ENCODE data around the gene NPAS3.

NPAS3 gene

DNA sequence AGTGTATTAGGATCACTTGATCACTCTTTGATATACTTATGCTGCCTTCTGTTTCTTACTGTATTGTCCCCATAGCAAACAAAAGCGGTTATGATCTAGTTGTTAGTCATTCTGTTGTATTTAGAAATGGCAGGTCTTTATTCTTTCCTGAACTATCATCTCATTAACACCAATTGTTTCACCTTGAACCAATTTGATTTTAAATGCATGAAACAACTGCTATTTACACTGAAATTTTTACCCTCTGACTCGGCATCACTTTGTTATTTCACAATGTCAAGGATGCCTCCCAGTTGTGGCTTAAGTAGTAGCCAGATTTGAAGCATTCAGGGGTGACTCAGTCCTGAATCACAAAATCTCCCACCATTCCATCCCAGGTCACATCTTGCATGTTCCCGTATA lies 708.7 kb downstream of the NPAS3 start:
- no peak overlapping the region for H3K27ac ChIP-seq (ENCODE audit: extremely low read depth, low read depth, low read length)
- H3K4me3 ChIP-seq (ENCODE audit: low read depth, low read length): no peak overlapping the region
- H3K4me1 ChIP-seq (ENCODE audit: control insufficient read depth, insufficient read depth, low read length): peaks cover 6% of the 10 kb centered on the region
- no peaks in the 10 kb centered on the region for H3K9me3 ChIP-seq (ENCODE audit: control insufficient read depth, insufficient read depth, low read depth, low read length)
- TF ChIP-seq ZNF521 (tag by site-specific recombination; IDR thresholded peaks at IDR 0.05): no peak
- no peak for TF ChIP-seq ZNF837 (tag by site-specific recombination; IDR thresholded peaks at IDR 0.05)
- TF ChIP-seq ZNF596 (tag by site-specific recombination; IDR thresholded peaks at IDR 0.05): no peak
- no peak for TF ChIP-seq ZNF23 (tag by site-specific recombination; IDR thresholded peaks at IDR 0.05; ENCODE audit: borderline replicate concordance)
- no peak for TF ChIP-seq ZBTB20 (tag by site-specific recombination; IDR thresholded peaks at IDR 0.05)
- TF ChIP-seq ZNF350 (tag by site-specific recombination; IDR thresholded peaks at IDR 0.05): no peak
- TF ChIP-seq ZFP69B (tag by site-specific recombination; IDR thresholded peaks at IDR 0.05): no peak
- no peaks in the 10 kb centered on the region for H3K36me3 ChIP-seq (ENCODE audit: control insufficient read depth in 2 of 2, insufficient read depth in 1 of 2, low read length in 2 of 2)
- POLR2A ChIA-PET: no interaction called here
- CTCF ChIA-PET: interaction anchor here (0.5 kb wide), 1 partner anchor 17 kb away, joined by 4 read pairs; no protein-coding TSS in a partner anchor

DNA sequence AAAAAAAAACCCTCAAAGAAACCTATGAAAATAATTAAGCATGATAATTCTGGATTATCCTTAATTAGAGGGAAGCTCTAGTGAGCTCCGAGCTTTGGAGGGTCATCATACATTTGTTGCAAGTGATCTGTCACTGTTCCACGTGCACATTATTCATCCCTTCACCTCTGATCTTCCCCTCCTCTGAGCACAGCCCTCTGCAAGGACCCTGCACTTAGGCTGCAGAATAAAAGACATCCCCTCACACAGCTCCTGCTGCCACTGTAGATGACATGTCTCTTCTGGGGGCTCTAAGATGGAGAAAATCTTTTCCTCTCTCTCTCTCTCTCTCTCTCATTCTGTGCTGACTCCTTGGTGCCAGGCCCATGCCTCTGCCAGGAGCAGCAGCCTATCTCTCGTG lies 711.8 kb downstream of the NPAS3 start:
- Histone ChIP-seq H3K9me3 (ENCODE audit: control insufficient read depth, insufficient read depth, low read depth, low read length) (no peaks in the 10 kb centered on the region), H3K36me3 (ENCODE audit: control insufficient read depth in 2 of 2, insufficient read depth in 1 of 2, low read length in 2 of 2) (no peaks in the 10 kb centered on the region), H3K4me1 (ENCODE audit: control insufficient read depth, insufficient read depth, low read length) (no peaks in the 10 kb centered on the region; the same call in 1 of the 2 replicates), H3K4me3 (ENCODE audit: low read depth, low read length) (no peak overlapping the region), H3K27ac (ENCODE audit: extremely low read depth, low read depth, low read length) (no peak overlapping the region)
- CTCF ChIA-PET: interaction anchor here (0.6 kb wide), 1 partner anchor 143 kb away, joined by 3 read pairs; no protein-coding TSS in a partner anchor
- POLR2A ChIA-PET: no interaction called here
- TF ChIP-seq ZEB2 (tag by site-specific recombination; IDR thresholded peaks at IDR 0.05) (no peak), ZNF623 (tag by site-specific recombination; IDR thresholded peaks at IDR 0.05) (no peak), ZNF174 (tag by site-specific recombination; IDR thresholded peaks at IDR 0.05) (no peak), ZNF274 (IDR thresholded peaks at IDR 0.05; ENCODE audit: low read length) (no peak), ZNF274 (tag by site-specific recombination; IDR thresholded peaks at IDR 0.05; ENCODE audit: borderline replicate concordance) (no peak), ZNF121 (tag by site-specific recombination; IDR thresholded peaks at IDR 0.05) (no peak), ZNF133 (tag by site-specific recombination; IDR thresholded peaks at IDR 0.05) (no peak), GLIS2 (tag by site-specific recombination; IDR thresholded peaks at IDR 0.05) (no peak), BCL6B (tag by site-specific recombination; IDR thresholded peaks at IDR 0.05) (no peak)
- TF ChIP-seq, protein P1, sequence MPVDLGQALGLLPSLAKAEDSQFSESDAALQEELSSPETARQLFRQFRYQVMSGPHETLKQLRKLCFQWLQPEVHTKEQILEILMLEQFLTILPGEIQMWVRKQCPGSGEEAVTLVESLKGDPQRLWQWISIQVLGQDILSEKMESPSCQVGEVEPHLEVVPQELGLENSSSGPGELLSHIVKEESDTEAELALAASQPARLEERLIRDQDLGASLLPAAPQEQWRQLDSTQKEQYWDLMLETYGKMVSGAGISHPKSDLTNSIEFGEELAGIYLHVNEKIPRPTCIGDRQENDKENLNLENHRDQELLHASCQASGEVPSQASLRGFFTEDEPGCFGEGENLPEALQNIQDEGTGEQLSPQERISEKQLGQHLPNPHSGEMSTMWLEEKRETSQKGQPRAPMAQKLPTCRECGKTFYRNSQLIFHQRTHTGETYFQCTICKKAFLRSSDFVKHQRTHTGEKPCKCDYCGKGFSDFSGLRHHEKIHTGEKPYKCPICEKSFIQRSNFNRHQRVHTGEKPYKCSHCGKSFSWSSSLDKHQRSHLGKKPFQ (tag by site-specific recombination; IDR thresholded peaks at IDR 0.05): no peak
- TF ChIP-seq, protein P2, sequence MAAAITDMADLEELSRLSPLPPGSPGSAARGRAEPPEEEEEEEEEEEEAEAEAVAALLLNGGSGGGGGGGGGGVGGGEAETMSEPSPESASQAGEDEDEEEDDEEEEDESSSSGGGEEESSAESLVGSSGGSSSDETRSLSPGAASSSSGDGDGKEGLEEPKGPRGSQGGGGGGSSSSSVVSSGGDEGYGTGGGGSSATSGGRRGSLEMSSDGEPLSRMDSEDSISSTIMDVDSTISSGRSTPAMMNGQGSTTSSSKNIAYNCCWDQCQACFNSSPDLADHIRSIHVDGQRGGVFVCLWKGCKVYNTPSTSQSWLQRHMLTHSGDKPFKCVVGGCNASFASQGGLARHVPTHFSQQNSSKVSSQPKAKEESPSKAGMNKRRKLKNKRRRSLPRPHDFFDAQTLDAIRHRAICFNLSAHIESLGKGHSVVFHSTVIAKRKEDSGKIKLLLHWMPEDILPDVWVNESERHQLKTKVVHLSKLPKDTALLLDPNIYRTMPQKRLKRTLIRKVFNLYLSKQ (tag by site-specific recombination; IDR thresholded peaks at IDR 0.05; ENCODE audit: borderline replicate concordance): no peak
